RWPE2 (cell line): ENCODE results near the gene NYAP2.

ENCODE experiments used
- ATAC-seq: fragments of 200-7000 bp; cut with Tn5 transposase; 3 replicates; pipeline ENCODE4 v1.9.1; 2021; ENCODE audit warnings: low read depth
- DNase-seq: peaks from one replicate; pipeline ENCODE4 v3.0.0-alpha.2; 2020; ENCODE audit warnings: low spot score
- H3K27ac ChIP-seq: fragments of 450-650 bp; 2 replicates; pipeline ENCODE4 v1.5.1; 2017; ENCODE audit warnings: mild to moderate bottlenecking; ENCODE audit not compliant: poor library complexity, severe bottlenecking
- H3K27me3 ChIP-seq: fragments of 250-450 bp; sonication (Bioruptor Pico); 2 replicates; pipeline ENCODE4 v1.5.1; 2021; ENCODE audit warnings: mild to moderate bottlenecking, moderate library complexity; ENCODE audit not compliant: insufficient read depth, poor library complexity, severe bottlenecking
- H3K36me3 ChIP-seq: fragments of 250-450 bp; sonication (Bioruptor Pico); 2 replicates; pipeline ENCODE4 v1.5.1; 2020; ENCODE audit warnings: low read depth, mild to moderate bottlenecking, moderate library complexity
- H3K4me1 ChIP-seq: fragments of 250-450 bp; sonication (Bioruptor Pico); 2 replicates; pipeline ENCODE4 v1.5.1; 2021; ENCODE audit warnings: mild to moderate bottlenecking, moderate library complexity; ENCODE audit not compliant: insufficient read depth, poor library complexity, severe bottlenecking
- H3K4me3 ChIP-seq: fragments of 250-450 bp; sonication (Bioruptor Pico); 2 replicates; pipeline ENCODE4 v1.5.1; 2021; ENCODE audit warnings: mild to moderate bottlenecking, moderate library complexity; ENCODE audit not compliant: severe bottlenecking
- H3K9me3 ChIP-seq: fragments of 250-450 bp; sonication (Bioruptor Pico); 2 replicates; pipeline ENCODE4 v1.5.1; 2021; ENCODE audit warnings: mild to moderate bottlenecking, moderate library complexity; ENCODE audit not compliant: severe bottlenecking
- TF ChIP-seq, protein P1 (sequence below): fragments of 450-650 bp; IDR thresholded peaks from one replicate; pipeline ENCODE4 v1.5.1; 2017; ENCODE audit warnings: mild to moderate bottlenecking, moderate library complexity; ENCODE audit not compliant: poor library complexity, severe bottlenecking

The NYAP2 gene

DNA sequence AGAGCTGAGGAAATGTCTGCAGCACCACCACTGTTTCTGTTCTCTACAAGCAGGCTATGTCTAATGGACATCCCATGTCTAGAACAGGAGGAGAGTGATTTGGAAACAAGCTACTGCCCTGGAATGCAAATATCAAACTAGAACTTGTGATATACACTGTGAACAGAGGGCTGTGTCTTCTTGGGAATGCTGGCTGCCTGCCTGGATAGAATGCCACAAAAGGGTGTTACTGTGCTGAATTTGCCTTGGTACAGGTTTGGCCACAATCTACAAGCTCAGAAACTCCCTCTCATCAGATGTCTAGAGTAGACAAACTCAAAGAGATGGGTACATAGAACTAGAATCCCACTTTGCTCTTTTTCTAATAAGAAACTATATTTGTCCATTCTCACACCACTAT, 170.5 kb downstream of the NYAP2 start:
- H3K27me3 ChIP-seq, result no peaks in the 10 kb centered on the region
- no peak overlapping the region for H3K27ac ChIP-seq
- DNase-seq (no peak), ATAC-seq (no peak)
- H3K9me3 ChIP-seq, result no peaks in the 10 kb centered on the region
- H3K4me3 ChIP-seq, result no peak overlapping the region
- TF ChIP-seq, protein P1, sequence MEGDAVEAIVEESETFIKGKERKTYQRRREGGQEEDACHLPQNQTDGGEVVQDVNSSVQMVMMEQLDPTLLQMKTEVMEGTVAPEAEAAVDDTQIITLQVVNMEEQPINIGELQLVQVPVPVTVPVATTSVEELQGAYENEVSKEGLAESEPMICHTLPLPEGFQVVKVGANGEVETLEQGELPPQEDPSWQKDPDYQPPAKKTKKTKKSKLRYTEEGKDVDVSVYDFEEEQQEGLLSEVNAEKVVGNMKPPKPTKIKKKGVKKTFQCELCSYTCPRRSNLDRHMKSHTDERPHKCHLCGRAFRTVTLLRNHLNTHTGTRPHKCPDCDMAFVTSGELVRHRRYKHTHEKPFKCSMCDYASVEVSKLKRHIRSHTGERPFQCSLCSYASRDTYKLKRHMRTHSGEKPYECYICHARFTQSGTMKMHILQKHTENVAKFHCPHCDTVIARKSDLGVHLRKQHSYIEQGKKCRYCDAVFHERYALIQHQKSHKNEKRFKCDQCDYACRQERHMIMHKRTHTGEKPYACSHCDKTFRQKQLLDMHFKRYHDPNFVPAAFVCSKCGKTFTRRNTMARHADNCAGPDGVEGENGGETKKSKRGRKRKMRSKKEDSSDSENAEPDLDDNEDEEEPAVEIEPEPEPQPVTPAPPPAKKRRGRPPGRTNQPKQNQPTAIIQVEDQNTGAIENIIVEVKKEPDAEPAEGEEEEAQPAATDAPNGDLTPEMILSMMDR, result no peak
- H3K36me3 ChIP-seq, result no peaks in the 10 kb centered on the region
- H3K4me1 ChIP-seq, result no peaks in the 10 kb centered on the region

DNA sequence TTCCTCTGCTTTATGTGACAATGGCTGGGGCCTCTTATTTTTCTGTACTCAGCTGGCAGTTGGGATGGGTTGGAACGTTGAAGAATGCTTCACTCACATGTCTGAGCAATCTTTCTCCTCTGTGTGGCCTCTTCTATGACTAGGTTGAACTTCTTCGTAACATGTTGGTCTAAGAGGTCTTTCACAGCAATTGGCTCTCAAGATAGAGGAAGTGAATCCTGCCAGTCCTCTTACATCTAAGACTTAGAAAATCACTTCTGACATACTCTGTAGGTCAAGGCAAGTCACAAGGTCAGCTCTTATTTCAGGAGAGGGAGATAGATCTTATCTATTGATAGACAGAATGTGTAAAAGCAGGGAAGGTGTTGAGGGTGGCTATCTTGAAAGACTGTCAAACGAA, 174.1 kb downstream of the NYAP2 start:
- DNase-seq (no peak), ATAC-seq (no peak)
- TF ChIP-seq, protein P1, result no peak

DNA sequence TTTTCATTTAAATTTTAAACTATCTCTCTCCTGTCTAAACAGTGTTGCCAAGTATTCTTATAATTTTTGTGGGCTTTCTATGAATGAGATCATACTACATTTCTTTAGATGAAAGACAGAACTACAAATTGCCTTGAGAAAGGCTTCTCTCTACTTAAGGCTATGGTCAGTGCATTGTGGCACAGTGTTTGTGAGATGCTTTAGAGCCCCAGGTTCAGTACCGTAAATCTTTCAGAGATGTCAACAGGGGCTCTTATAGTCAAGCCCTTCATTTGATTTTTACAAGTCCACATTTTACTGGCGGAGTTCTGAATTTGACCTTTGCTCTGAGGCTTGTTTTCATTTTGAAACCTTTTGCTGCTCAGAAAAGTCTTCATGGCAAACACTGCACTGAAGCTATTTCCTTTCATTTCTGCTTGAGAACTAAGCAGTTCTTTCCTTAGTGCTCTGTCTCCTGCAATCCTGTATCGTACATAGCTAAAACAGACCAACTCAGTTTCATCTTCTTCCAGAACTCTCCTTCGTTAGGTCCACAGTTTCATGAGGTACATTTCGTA, 175.2 kb downstream of the NYAP2 start:
- Histone ChIP-seq H3K27me3 (peaks cover 11% of the 10 kb centered on the region), H3K4me3 (no peak overlapping the region), H3K36me3 (no peaks in the 10 kb centered on the region), H3K27ac (no peak overlapping the region), H3K4me1 (no peaks in the 10 kb centered on the region), H3K9me3 (no peaks in the 10 kb centered on the region)
- DNase-seq, result no peak
- TF ChIP-seq, protein P1, result no peak
- no peak for ATAC-seq

More for the DNA sequence above, 174.1 kb downstream of the NYAP2 start:
- Histone ChIP-seq H3K27ac (no peak overlapping the region), H3K4me1 (no peaks in the 10 kb centered on the region), H3K4me3 (no peak overlapping the region), H3K27me3 (peaks cover 6% of the 10 kb centered on the region), H3K9me3 (no peaks in the 10 kb centered on the region), H3K36me3 (no peaks in the 10 kb centered on the region)

- no peak overlapping the region for H3K4me3 ChIP-seq
- H3K4me1 ChIP-seq, result no peaks in the 10 kb centered on the region
- ATAC-seq, result no peak
- H3K27ac ChIP-seq, result no peak overlapping the region
- H3K9me3 ChIP-seq, result no peaks in the 10 kb centered on the region
- TF ChIP-seq, protein P1, result no peak
- H3K36me3 ChIP-seq, result no peaks in the 10 kb centered on the region
- peaks cover 14% of the 10 kb centered on the region for H3K27me3 ChIP-seq
- no peak for DNase-seq
Measured at GRCh38 chr2:225581135-225581534, 181.6 kb downstream of the NYAP2 start.

GRCh38 chr2:225581906-225582305, 182.4 kb downstream of the NYAP2 start:
- Histone ChIP-seq H3K27ac (no peak overlapping the region), H3K27me3 (peaks cover 14% of the 10 kb centered on the region), H3K4me3 (no peak overlapping the region), H3K36me3 (no peaks in the 10 kb centered on the region), H3K4me1 (no peaks in the 10 kb centered on the region), H3K9me3 (no peaks in the 10 kb centered on the region)
- no peak for DNase-seq
- TF ChIP-seq, protein P1, result no peak
- ATAC-seq, result no peak
